Naive thymus-derived CD8-positive, alpha-beta T cell (primary cell): ENCODE measurements around the gene KRT84. TPM values are rescaled to one million over a fixed set of nuclear protein-coding genes. Genes with fewer than 3 reads are reported as not detected.
"Not testable (repeated sequence)": the region's sequence is repeated elsewhere in the genome, so short reads cannot be mapped to it uniquely, and the experiment has no call there.

Experiments used
- ATAC-seq, 2 donors: fragments of 150-1000 bp; cut with Tn5 transposase in 1 of 2; sonication (Bioruptor Pico), chemical (Tn5 transposase) in 1 of 2; 1 replicate in 1 of 2; 2 replicates in 1 of 2; pipeline ENCODE4 v1.10.0; 2021; ENCODE audit warnings: mild to moderate bottlenecking in 2 of 2, moderate library complexity in 2 of 2
- POLR2A ChIA-PET: fragments of 350-600 bp; sonication (Branson Sonifier 250); formaldehyde crosslinking; loops from one replicate; lab custom pipeline; 2021; ENCODE audit warnings: antibody characterized with exemption; lab: Charles Lee
- DNase-seq, 10 donors: peaks; one replicate each; pipeline versions ENCODE4 v3.0.0 to v3.0.0-alpha.2; 2020 to 2022
- H3K27ac Mint-ChIP-seq, 10 donors: one replicate each; pipeline ENCODE4 v1.8.0; 2020 to 2022; ENCODE audit warnings: mild to moderate bottlenecking in 10 of 10, mixed read lengths in 10 of 10, moderate library complexity in 4 of 10, inconsistent platforms in 1 of 10
- H3K27me3 Mint-ChIP-seq, 5 donors: one replicate each; pipeline ENCODE4 v1.8.0; 2021 to 2022; ENCODE audit warnings: mixed read lengths in 5 of 5
- H3K36me3 Mint-ChIP-seq, 3 donors: one replicate each; pipeline ENCODE4 v1.8.0; 2020 to 2022; ENCODE audit warnings: mixed read lengths in 3 of 3, mild to moderate bottlenecking in 2 of 3, inconsistent platforms in 1 of 3
- H3K4me1 Mint-ChIP-seq, 4 donors: one replicate each; pipeline ENCODE4 v1.8.0; 2021 to 2022; ENCODE audit warnings: mixed read lengths in 4 of 4
- H3K4me3 Mint-ChIP-seq, 10 donors: one replicate each; pipeline ENCODE4 v1.8.0; 2020 to 2022; ENCODE audit warnings: mild to moderate bottlenecking in 10 of 10, mixed read lengths in 10 of 10, moderate library complexity in 6 of 10, inconsistent platforms in 1 of 10
- H3K9me3 Mint-ChIP-seq, 9 donors: one replicate each; pipeline ENCODE4 v1.8.0; 2020 to 2022; ENCODE audit warnings: mixed read lengths in 9 of 9, mild to moderate bottlenecking in 3 of 9, inconsistent platforms in 1 of 9, moderate library complexity in 1 of 9
- polyA plus RNA-seq, 3 donors: library from polyadenylated mRNA; unstranded; fragments of 300-500 nt; fragmentation: Illumina TruSeq; gene quantifications; one replicate each; pipeline ENCODE4 v1.2.3, GENCODE V29; 2021
- total RNA-seq, 8 experiments: library from RNA in 2 of 8; stranded (reverse) in 2 of 8; gene quantifications; one replicate each; pipeline ENCODE4 v1.2.3 and lab custom pipeline; 2021 to 2026

Gene KRT84
- total and polyA plus RNA-seq, 5 experiments from 2014 or later = not detected

- DNase-seq (no peak), ATAC-seq (no peak)
- H3K4me1 Mint-ChIP-seq = peaks cover 0 to 9% (median 2%) of the 10 kb centered on the region in 4 donors
- POLR2A ChIA-PET = no interaction called here
- H3K36me3 Mint-ChIP-seq = no peaks in the 10 kb centered on the region
- H3K27ac Mint-ChIP-seq = no peak overlapping the region
- H3K4me3 Mint-ChIP-seq = no peak overlapping the region
- no peaks in the 10 kb centered on the region for H3K9me3 Mint-ChIP-seq
- H3K27me3 Mint-ChIP-seq = peaks cover 2 to 40% (median 11%) of the 10 kb centered on the region in 5 donors
Observed at GRCh38 chr12:52419656-52420055, 34.2 kb upstream of the KRT84 start.

GRCh38 chr12:52418576-52419110 is 33.2 kb upstream of the KRT84 start:
- DNase-seq (no peak), ATAC-seq (no peak)
- POLR2A ChIA-PET = no interaction called here
- Mint-ChIP-seq H3K4me1 (peaks cover 0 to 9% (median under 1%) of the 10 kb centered on the region in 4 donors), H3K27me3 (peaks cover 1 to 34% (median 14%) of the 10 kb centered on the region in 5 donors), H3K36me3 (no peaks in the 10 kb centered on the region), H3K4me3 (no peak overlapping the region), H3K27ac (peak overlapping the region in 1 of 10 donors; percentile 49), H3K9me3 (no peaks in the 10 kb centered on the region)

GRCh38 chr12:52417740-52418139 is 32.3 kb upstream of the KRT84 start:
- H3K27ac Mint-ChIP-seq = peak overlapping the region in 1 of 10 donors; percentile 1
- no peak overlapping the region for H3K4me3 Mint-ChIP-seq
- H3K9me3 Mint-ChIP-seq = no peaks in the 10 kb centered on the region
- DNase-seq (peak in 1 of 10 donors; percentile 8), ATAC-seq (no peak)
- H3K4me1 Mint-ChIP-seq = peaks cover 0 to 9% (median under 1%) of the 10 kb centered on the region in 4 donors
- no peaks in the 10 kb centered on the region for H3K36me3 Mint-ChIP-seq
- peaks cover 2 to 25% (median 16%) of the 10 kb centered on the region in 5 donors for H3K27me3 Mint-ChIP-seq
- POLR2A ChIA-PET = no interaction called here

GRCh38 chr12:52416795-52417194 is 31.3 kb upstream of the KRT84 start:
- no peaks in the 10 kb centered on the region for H3K9me3 Mint-ChIP-seq
- peaks cover 0 to 9% (median under 1%) of the 10 kb centered on the region in 4 donors for H3K4me1 Mint-ChIP-seq
- no peak for ATAC-seq
- no peaks in the 10 kb centered on the region for H3K36me3 Mint-ChIP-seq
- H3K27ac Mint-ChIP-seq = no peak overlapping the region
- H3K27me3 Mint-ChIP-seq = peaks cover 4 to 22% (median 16%) of the 10 kb centered on the region in 5 donors
- H3K4me3 Mint-ChIP-seq = no peak overlapping the region
- DNase-seq = no peak
- POLR2A ChIA-PET = no interaction called here

- POLR2A ChIA-PET = no interaction called here
- no peak for ATAC-seq
- DNase-seq = no peak
- Mint-ChIP-seq H3K4me3 (no peak overlapping the region), H3K27ac (peak overlapping the region in 1 of 10 donors; percentile 53), H3K4me1 (peaks cover 0 to 9% (median under 1%) of the 10 kb centered on the region in 4 donors), H3K27me3 (peaks cover 4 to 20% (median 16%) of the 10 kb centered on the region in 5 donors), H3K9me3 (peaks cover 0 to under 1% (median 0%) of the 10 kb centered on the region in 9 donors), H3K36me3 (no peaks in the 10 kb centered on the region)
Observed at GRCh38 chr12:52415870-52416750, 30.7 kb upstream of the KRT84 start.

- H3K4me3 Mint-ChIP-seq = no peak overlapping the region
- H3K9me3 Mint-ChIP-seq = peaks cover 0 to 2% (median 0%) of the 10 kb centered on the region in 9 donors
- ATAC-seq (no peak), DNase-seq (peak in 1 of 10 donors; percentile 50)
- no peaks in the 10 kb centered on the region for H3K36me3 Mint-ChIP-seq
- POLR2A ChIA-PET = no interaction called here
- H3K27ac Mint-ChIP-seq = no peak overlapping the region
- H3K4me1 Mint-ChIP-seq = peaks cover 0 to 5% (median 0%) of the 10 kb centered on the region in 4 donors
- H3K27me3 Mint-ChIP-seq = peaks cover 4 to 21% (median 16%) of the 10 kb centered on the region in 5 donors
Observed at GRCh38 chr12:52414936-52415335, 29.5 kb upstream of the KRT84 start.

- Mint-ChIP-seq H3K9me3 (peaks cover 0 to 2% (median 0%) of the 10 kb centered on the region in 9 donors), H3K4me1 (no peaks in the 10 kb centered on the region), H3K27ac (no peak overlapping the region), H3K36me3 (no peaks in the 10 kb centered on the region), H3K4me3 (no peak overlapping the region), H3K27me3 (peaks cover 4 to 22% (median 16%) of the 10 kb centered on the region in 5 donors)
- POLR2A ChIA-PET = no interaction called here
- ATAC-seq = no peak
- DNase-seq = no peak
Observed at GRCh38 chr12:52413782-52414345, 28.4 kb upstream of the KRT84 start.

GRCh38 chr12:52413202-52413601 is 27.8 kb upstream of the KRT84 start:
- H3K4me1 Mint-ChIP-seq = no peaks in the 10 kb centered on the region
- peaks cover 0 to 5% (median 0%) of the 10 kb centered on the region in 9 donors for H3K9me3 Mint-ChIP-seq
- DNase-seq (peak in 1 of 10 donors; percentile 7), ATAC-seq (no peak)
- POLR2A ChIA-PET = no interaction called here
- H3K36me3 Mint-ChIP-seq = no peaks in the 10 kb centered on the region
- no peak overlapping the region for H3K27ac Mint-ChIP-seq
- H3K27me3 Mint-ChIP-seq = peaks cover 7 to 29% (median 19%) of the 10 kb centered on the region in 5 donors
- H3K4me3 Mint-ChIP-seq = no peak overlapping the region

GRCh38 chr12:52411815-52412214 is 26.4 kb upstream of the KRT84 start:
- POLR2A ChIA-PET = no interaction called here
- ATAC-seq (no peak), DNase-seq (peak in 1 of 10 donors; percentile 60)
- Mint-ChIP-seq H3K27ac (no peak overlapping the region), H3K4me3 (no peak overlapping the region), H3K36me3 (peaks cover 0 to 2% (median 0%) of the 10 kb centered on the region in 3 donors), H3K9me3 (peaks cover 0 to 5% (median 0%) of the 10 kb centered on the region in 9 donors), H3K27me3 (peaks cover 7 to 37% (median 20%) of the 10 kb centered on the region in 5 donors), H3K4me1 (no peaks in the 10 kb centered on the region)

GRCh38 chr12:52410589-52411248 is 25.3 kb upstream of the KRT84 start:
- H3K9me3 Mint-ChIP-seq, H3K27ac Mint-ChIP-seq, H3K4me3 Mint-ChIP-seq, H3K4me1 Mint-ChIP-seq, H3K36me3 Mint-ChIP-seq, POLR2A ChIA-PET, DNase-seq, ATAC-seq: not testable (repeated sequence)
- peaks cover 7 to 35% (median 16%) of the 10 kb centered on the region in 5 donors for H3K27me3 Mint-ChIP-seq

GRCh38 chr12:52407918-52408317 is 22.5 kb upstream of the KRT84 start:
- POLR2A ChIA-PET = no interaction called here
- Mint-ChIP-seq H3K9me3 (peaks cover 0 to 5% (median 0%) of the 10 kb centered on the region in 9 donors), H3K36me3 (peaks cover 0 to 2% (median 0%) of the 10 kb centered on the region in 3 donors), H3K4me1 (no peaks in the 10 kb centered on the region), H3K4me3 (no peak overlapping the region), H3K27ac (no peak overlapping the region), H3K27me3 (peaks cover 4 to 25% (median 9%) of the 10 kb centered on the region in 5 donors)
- no peak for DNase-seq
- ATAC-seq = no peak

- Mint-ChIP-seq H3K4me1 (no peaks in the 10 kb centered on the region), H3K9me3 (peaks cover 0 to 4% (median 0%) of the 10 kb centered on the region in 9 donors), H3K27ac (no peak within 1 kb of the TSS), H3K4me3 (no peak within 1 kb of the TSS), H3K36me3 (peaks cover 0 to 2% (median 0%) of the 10 kb centered on the region in 3 donors), H3K27me3 (peaks cover 3 to 18% (median 5%) of the 10 kb centered on the region in 5 donors)
- POLR2A ChIA-PET = no interaction called here
- DNase-seq (no peak), ATAC-seq (no peak)
Observed at GRCh38 chr12:52405922-52406385, 20.5 kb upstream of the KRT84 start, which contains the start of gene KRT82. TSS of gene KRT82 (minus strand) at chr12:52406335. CDS start at chr12:52406277, 58 bp downstream.
